ENCODE measurements around the gene PCSK5. TPM values are rescaled to one million over a fixed set of nuclear protein-coding genes. Genes with fewer than 3 reads are reported as not detected.

PCSK5 gene
- total and polyA plus RNA-seq, 2 experiments from 2014 or later = 59.1 to 71.7 TPM

DNA sequence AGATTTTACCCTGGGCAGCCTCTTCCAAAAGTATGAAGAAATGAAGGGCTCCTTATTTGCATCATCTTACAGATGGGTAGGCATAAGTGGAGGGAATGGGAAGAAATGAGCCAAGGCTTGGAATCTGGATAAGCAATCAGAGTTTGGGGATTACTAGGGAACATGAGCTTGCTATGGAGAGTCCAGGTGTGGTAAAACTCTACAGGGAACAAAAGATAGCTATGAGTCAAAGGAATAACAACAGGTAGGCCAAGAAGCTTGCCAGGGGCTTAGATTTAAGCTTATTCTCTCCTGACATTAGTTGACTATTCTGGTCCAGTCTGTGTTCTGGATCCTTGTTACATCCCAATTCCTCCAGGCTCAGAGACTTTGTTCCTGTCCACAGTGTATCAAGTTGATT lies 487.3 kb downstream of the PCSK5 start:
- TF ChIP-seq EZH2phosphoT487 (IDR thresholded peaks at IDR 0.05; ENCODE audit: low read depth, severe bottlenecking, unreplicated experiment) = no peak
- no peak for TF ChIP-seq EZH2 (IDR thresholded peaks at IDR 0.05; ENCODE audit: borderline replicate concordance)
- TF ChIP-seq, protein P1, sequence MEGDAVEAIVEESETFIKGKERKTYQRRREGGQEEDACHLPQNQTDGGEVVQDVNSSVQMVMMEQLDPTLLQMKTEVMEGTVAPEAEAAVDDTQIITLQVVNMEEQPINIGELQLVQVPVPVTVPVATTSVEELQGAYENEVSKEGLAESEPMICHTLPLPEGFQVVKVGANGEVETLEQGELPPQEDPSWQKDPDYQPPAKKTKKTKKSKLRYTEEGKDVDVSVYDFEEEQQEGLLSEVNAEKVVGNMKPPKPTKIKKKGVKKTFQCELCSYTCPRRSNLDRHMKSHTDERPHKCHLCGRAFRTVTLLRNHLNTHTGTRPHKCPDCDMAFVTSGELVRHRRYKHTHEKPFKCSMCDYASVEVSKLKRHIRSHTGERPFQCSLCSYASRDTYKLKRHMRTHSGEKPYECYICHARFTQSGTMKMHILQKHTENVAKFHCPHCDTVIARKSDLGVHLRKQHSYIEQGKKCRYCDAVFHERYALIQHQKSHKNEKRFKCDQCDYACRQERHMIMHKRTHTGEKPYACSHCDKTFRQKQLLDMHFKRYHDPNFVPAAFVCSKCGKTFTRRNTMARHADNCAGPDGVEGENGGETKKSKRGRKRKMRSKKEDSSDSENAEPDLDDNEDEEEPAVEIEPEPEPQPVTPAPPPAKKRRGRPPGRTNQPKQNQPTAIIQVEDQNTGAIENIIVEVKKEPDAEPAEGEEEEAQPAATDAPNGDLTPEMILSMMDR (IDR thresholded peaks at IDR 0.05; ENCODE audit: poor library complexity) = no peak
- no peaks in the 10 kb centered on the region for H3K27me3 ChIP-seq
- no peak overlapping the region for H3K4me2 ChIP-seq
- H3K9me2 ChIP-seq (replicated peaks; ENCODE audit: insufficient read depth) = no peaks in the 10 kb centered on the region
- DNase-seq (ENCODE audit: low spot score) = no peak
- no peaks in the 10 kb centered on the region for H3K79me2 ChIP-seq
- no peaks in the 10 kb centered on the region for H3K9me3 ChIP-seq (ENCODE audit: low read depth)
- H3K27ac ChIP-seq = no peak overlapping the region
- peaks cover 14% of the 10 kb centered on the region for H3K4me1 ChIP-seq (ENCODE audit: insufficient read depth)
- no peaks in the 10 kb centered on the region for H4K20me1 ChIP-seq (ENCODE audit: insufficient read depth, poor library complexity, severe bottlenecking)
- H3K4me3 ChIP-seq = no peak overlapping the region
- H3K36me3 ChIP-seq (replicated peaks; ENCODE audit: insufficient read depth, low read depth) = no peaks in the 10 kb centered on the region
- no peak overlapping the region for H2AFZ ChIP-seq

DNA sequence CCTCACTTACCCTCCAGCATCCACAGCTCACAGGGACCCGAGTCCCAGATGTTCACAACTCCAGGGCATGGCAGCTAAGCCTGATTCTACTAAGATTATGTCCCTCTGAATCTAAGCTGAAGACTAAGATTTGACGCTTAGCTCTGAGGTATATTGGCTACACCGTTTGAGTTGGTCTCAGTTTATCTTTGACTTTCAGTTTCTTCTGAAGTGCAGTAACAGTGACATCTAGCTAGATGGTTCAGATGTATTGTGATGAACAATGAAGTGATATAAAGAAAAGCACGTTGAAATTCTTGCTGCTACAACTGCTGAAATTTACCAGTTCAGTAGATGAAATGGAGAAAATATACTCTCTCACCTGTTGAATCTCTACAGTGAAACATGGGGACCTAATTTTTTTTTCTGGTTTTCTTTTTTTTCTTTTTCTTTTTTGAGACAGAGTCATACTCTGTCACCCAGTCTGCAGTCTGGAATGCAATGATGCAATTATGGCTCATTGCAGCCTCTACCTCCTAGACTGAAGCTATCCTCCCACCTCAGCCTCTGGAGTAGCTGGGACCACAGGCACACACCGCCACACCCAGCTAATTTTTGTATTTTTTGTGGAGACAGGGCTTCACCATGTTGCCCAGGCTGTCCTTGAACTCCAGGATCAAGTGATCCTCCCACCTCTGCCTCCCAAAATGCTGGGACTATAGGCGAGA lies 488.0 kb downstream of the PCSK5 start:
- Histone ChIP-seq H3K4me3 (no peak overlapping the region), H3K9me3 (ENCODE audit: low read depth) (no peaks in the 10 kb centered on the region), H3K27ac (no peak overlapping the region), H3K36me3 (replicated peaks; ENCODE audit: insufficient read depth, low read depth) (no peaks in the 10 kb centered on the region), H3K27me3 (no peaks in the 10 kb centered on the region), H3K79me2 (no peaks in the 10 kb centered on the region), H3K9me2 (replicated peaks; ENCODE audit: insufficient read depth) (no peaks in the 10 kb centered on the region), H3K4me1 (ENCODE audit: insufficient read depth) (peaks cover 7% of the 10 kb centered on the region), H3K4me2 (no peak overlapping the region), H4K20me1 (ENCODE audit: insufficient read depth, poor library complexity, severe bottlenecking) (no peaks in the 10 kb centered on the region), H2AFZ (no peak overlapping the region)
- TF ChIP-seq, protein P1 (IDR thresholded peaks at IDR 0.05; ENCODE audit: poor library complexity) = no peak
- TF ChIP-seq EZH2 (IDR thresholded peaks at IDR 0.05; ENCODE audit: borderline replicate concordance) = no peak
- TF ChIP-seq EZH2phosphoT487 (IDR thresholded peaks at IDR 0.05; ENCODE audit: low read depth, severe bottlenecking, unreplicated experiment) = no peak
- DNase-seq (ENCODE audit: low spot score) = no peak
- WGBS (ENCODE audit: low lambda C conversion rate, missing lambda C conversion rate) = 81% methylated on average over 6 of the region's 6 CpGs

DNA sequence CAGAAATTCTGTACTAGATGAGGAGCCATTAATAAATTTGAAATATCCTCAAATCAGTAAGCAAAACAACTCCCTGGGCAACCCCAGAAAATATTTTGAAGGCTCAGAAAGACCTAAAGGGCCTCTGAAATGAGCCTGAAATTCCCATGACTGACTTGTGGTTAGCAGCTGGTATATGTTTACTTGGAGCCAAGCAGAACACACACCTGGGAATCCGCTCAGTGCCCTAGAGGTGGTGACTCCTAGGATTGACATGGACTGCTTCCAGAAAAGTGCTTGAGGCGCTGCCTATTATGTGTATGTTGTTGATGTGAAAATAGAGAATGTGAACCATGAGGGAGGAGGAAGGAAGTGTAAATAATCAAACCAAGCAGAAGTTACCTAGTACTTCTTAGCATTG lies 489.0 kb downstream of the PCSK5 start:
- 82% methylated on average over 2 of the region's 2 CpGs for WGBS (ENCODE audit: low lambda C conversion rate, missing lambda C conversion rate)
- TF ChIP-seq EZH2 (IDR thresholded peaks at IDR 0.05; ENCODE audit: borderline replicate concordance) (no peak), EZH2phosphoT487 (IDR thresholded peaks at IDR 0.05; ENCODE audit: low read depth, severe bottlenecking, unreplicated experiment) (no peak)
- TF ChIP-seq, protein P1 (IDR thresholded peaks at IDR 0.05; ENCODE audit: poor library complexity) = no peak
- no peaks in the 10 kb centered on the region for H3K27me3 ChIP-seq

More for the DNA sequence above, 489.0 kb downstream of the PCSK5 start:
- Histone ChIP-seq H3K4me1 (ENCODE audit: insufficient read depth) (no peaks in the 10 kb centered on the region), H3K9me2 (replicated peaks; ENCODE audit: insufficient read depth) (no peaks in the 10 kb centered on the region), H3K27ac (no peak overlapping the region), H4K20me1 (ENCODE audit: insufficient read depth, poor library complexity, severe bottlenecking) (no peaks in the 10 kb centered on the region), H3K79me2 (no peaks in the 10 kb centered on the region), H3K9me3 (ENCODE audit: low read depth) (no peaks in the 10 kb centered on the region), H2AFZ (no peak overlapping the region), H3K4me3 (no peak overlapping the region), H3K4me2 (no peak overlapping the region), H3K36me3 (replicated peaks; ENCODE audit: insufficient read depth, low read depth) (no peaks in the 10 kb centered on the region)
- no peak for DNase-seq (ENCODE audit: low spot score)
